Neural crest cell (in vitro differentiated cells): ENCODE results near the gene EGF. TPM values are rescaled to one million over a fixed set of nuclear protein-coding genes. Genes with fewer than 3 reads are reported as not detected.

Experiments used
- DNase-seq: peaks from one replicate; pipeline ENCODE4 v3.0.0; 2021; ENCODE audit warnings: low read depth, mixed read lengths, low spot score
- H3K27ac Mint-ChIP-seq: one replicate; pipeline ENCODE4 v1.8.0; 2021; ENCODE audit warnings: mild to moderate bottlenecking, mixed read lengths; ENCODE audit not compliant: unreplicated experiment
- H3K27me3 Mint-ChIP-seq: 2 replicates; pipeline ENCODE4 v1.8.0; 2021; ENCODE audit warnings: low read depth, mild to moderate bottlenecking, mixed read lengths
- H3K36me3 Mint-ChIP-seq: 2 replicates; pipeline ENCODE4 v1.8.0; 2021; ENCODE audit warnings: low read depth, mild to moderate bottlenecking, mixed read lengths
- H3K4me1 Mint-ChIP-seq: 2 replicates; pipeline ENCODE4 v1.8.0; 2021; ENCODE audit warnings: mixed read lengths
- H3K4me3 Mint-ChIP-seq: one replicate; pipeline ENCODE4 v1.8.0; 2021; ENCODE audit warnings: mild to moderate bottlenecking, mixed read lengths
- H3K9me3 Mint-ChIP-seq: 2 replicates; pipeline ENCODE4 v1.8.0; 2021; ENCODE audit warnings: mixed read lengths
- CTCF ChIP-seq: fragments of 200-600 bp; sonication (generic); conservative IDR thresholded peaks from 2 replicates; pipeline ENCODE4 v1.5.0; 2021; ENCODE audit warnings: antibody characterized with exemption, mild to moderate bottlenecking
- total RNA-seq: library from RNA; stranded (reverse); gene quantifications from 2 replicates; pipeline ENCODE4 v1.2.1, GENCODE V29; 2021

The EGF gene
- total RNA-seq, 1 donor from 2014 or later, result 0.84 TPM

GRCh38 chr4:110059556-110060191, 147.0 kb downstream of the EGF start:
- Mint-ChIP-seq H3K4me3 (no peak overlapping the region), H3K4me1 (peaks cover 10% of the 10 kb centered on the region), H3K36me3 (peaks cover 3% of the 10 kb centered on the region), H3K27ac (no peak overlapping the region), H3K9me3 (no peaks in the 10 kb centered on the region), H3K27me3 (no peaks in the 10 kb centered on the region)
- DNase-seq, result no peak
- no peak for TF ChIP-seq CTCF

- no peak for DNase-seq
- H3K36me3 Mint-ChIP-seq, result no peaks in the 10 kb centered on the region
- H3K9me3 Mint-ChIP-seq, result no peaks in the 10 kb centered on the region
- no peak overlapping the region for H3K4me3 Mint-ChIP-seq
- no peak for TF ChIP-seq CTCF
- H3K27me3 Mint-ChIP-seq, result no peaks in the 10 kb centered on the region
- H3K27ac Mint-ChIP-seq, result no peak overlapping the region
- H3K4me1 Mint-ChIP-seq, result peaks cover 12% of the 10 kb centered on the region
Measured at GRCh38 chr4:110061076-110061475, 148.4 kb downstream of the EGF start.

Other genes with a start within 250 kb of the EGF start
- 25.4 and 28.0 TPM in 2 replicates for gene CASP6, start 209.4 kb upstream of the EGF start, total RNA-seq
- 13.5 and 15.5 TPM in 2 replicates for gene PLA2G12A, start 182.8 kb upstream of the EGF start, total RNA-seq
- gene CFI, start 110.9 kb upstream of the EGF start, total RNA-seq, result not detected in 2 replicates
- 25.0 and 28.3 TPM in 2 replicates for gene GAR1, start 97.1 kb upstream of the EGF start, total RNA-seq
- gene RRH, start 84.9 kb upstream of the EGF start, total RNA-seq, result 0.16 TPM in 1 of 2 replicates, not detected in the other
- gene LRIT3, start 64.8 kb upstream of the EGF start, total RNA-seq, result 0.14 and 0.19 TPM in 2 replicates